HepG2 (cell line): Measurements from ENCODE around the gene HAUS1. TPM values are rescaled to one million over a fixed set of nuclear protein-coding genes. Genes with fewer than 3 reads are reported as not detected.

Experiments used
- ATAC-seq: fragments of 200-7000 bp; cut with Tn5 transposase; 3 replicates; pipeline ENCODE4 v1.9.1; 2020; ENCODE audit warnings: mild to moderate bottlenecking, moderate library complexity
- BruUV-seq: library from RNA; stranded (reverse); fragments of 400-500 nt; replicated peaks from 2 replicates; lab custom pipeline; 2021; lab: Mats Ljungman, UMichigan
- CTCF ChIA-PET: fragments of 300-600 bp; formaldehyde crosslinking; extraction: SDS; loops from one replicate; lab custom pipeline; 2021; ENCODE audit warnings: low total read pairs, inconsistent platforms, low intra/inter-chr PET ratio; lab: Yijun Ruan, JAX
- POLR2A ChIA-PET: fragments of 350-600 bp; sonication (Branson Sonifier 250); formaldehyde crosslinking; loops from one replicate; lab custom pipeline; 2020; ENCODE audit warnings: antibody characterized with exemption, inconsistent platforms; lab: Yijun Ruan, JAX
- DNase-seq: peaks from one replicate; pipeline ENCODE4 v3.0.0-alpha.2; 2015; ENCODE audit warnings: low spot score
- FAIRE-seq: peaks from 3 replicates; lab custom pipeline; 2011; peaks lifted over from hg19 to GRCh38; lab: Jason Lieb, UNC
- H2AFZ ChIP-seq: one replicate; pipeline ENCODE4 v1.6.1; 2011; ENCODE audit warnings: low read length, inconsistent platforms
- H3K27ac ChIP-seq: fragments of 300-600 bp; 3 replicates; pipeline ENCODE4 v1.8.0; 2011; ENCODE audit warnings: mixed run types, mild to moderate bottlenecking, mixed read lengths, low read length, inconsistent platforms; ENCODE audit not compliant: insufficient read depth; ENCODE audit errors: extremely low read length
- H3K27me3 ChIP-seq, 2 experiments: fragments of 200-600 bp in 1 of 2; 2 replicates in 1 of 2; 3 replicates in 1 of 2; pipeline versions ENCODE4 v1.6.0 to v1.8.0; 2011; ENCODE audit warnings: low read length in 2 of 2, mild to moderate bottlenecking in 2 of 2, moderate library complexity in 2 of 2, inconsistent platforms in 1 of 2; ENCODE audit not compliant: insufficient read depth in 2 of 2, control insufficient read depth in 1 of 2
- H3K36me3 ChIP-seq, 2 experiments: fragments of 200-600 bp in 1 of 2; replicated peaks in 1 of 2; 2 replicates in 1 of 2; 3 replicates in 1 of 2; pipeline versions ENCODE4 v1.5.1 to v1.8.0; 2011; ENCODE audit warnings: low read length in 2 of 2, inconsistent platforms in 1 of 2; ENCODE audit not compliant: insufficient read depth in 2 of 2, control insufficient read depth in 1 of 2
- H3K4me1 ChIP-seq: 2 replicates; pipeline ENCODE4 v1.5.1; 2012; ENCODE audit warnings: low read length, inconsistent platforms; ENCODE audit not compliant: insufficient read depth
- H3K4me2 ChIP-seq: 2 replicates; pipeline ENCODE4 v1.6.0; 2011; ENCODE audit warnings: low read depth, low read length, inconsistent platforms
- H3K4me3 ChIP-seq, 3 experiments: fragments of 200-600 bp in 1 of 3; sonication (generic), shearing (Covaris generic) in 1 of 3; replicated peaks in 1 of 3; 2 replicates each; pipeline ENCODE4 v1.5.1; 2011 to 2016; ENCODE audit warnings: low read length in 3 of 3, inconsistent platforms in 2 of 3, low read depth in 2 of 3, mild to moderate bottlenecking in 2 of 3, control low read depth in 1 of 3, mixed read lengths in 1 of 3; ENCODE audit not compliant: insufficient read depth in 1 of 3
- H3K79me2 ChIP-seq: one replicate; pipeline ENCODE4 v1.6.1; 2011; ENCODE audit warnings: low read length, inconsistent platforms; ENCODE audit not compliant: insufficient read depth
- H3K9ac ChIP-seq: 2 replicates; pipeline ENCODE4 v1.6.0; 2011; ENCODE audit warnings: mild to moderate bottlenecking, low read depth, low read length, inconsistent platforms; ENCODE audit not compliant: insufficient read depth
- H3K9me3 ChIP-seq: 2 replicates; pipeline ENCODE4 v1.5.1; 2012; ENCODE audit warnings: mild to moderate bottlenecking, low read length
- H4K20me1 ChIP-seq: 2 replicates; pipeline ENCODE4 v1.6.0; 2011; ENCODE audit warnings: inconsistent platforms, mild to moderate bottlenecking, low read length, moderate library complexity; ENCODE audit not compliant: insufficient read depth
- AGO1 ChIP-seq: fragments of 200-400 bp; formaldehyde crosslinking; IDR thresholded peaks from 2 replicates; pipeline ENCODE4 v1.6.1; 2017; ENCODE audit warnings: mild to moderate bottlenecking, low read depth, low read length, moderate library complexity; ENCODE audit not compliant: poor library complexity, severe bottlenecking
- GMEB2 ChIP-seq: IDR thresholded peaks from 2 replicates; pipeline ENCODE4 v1.6.1; 2016; ENCODE audit warnings: missing biosample characterization, missing genetic modification reagents, low read depth
- GPBP1L1 ChIP-seq: sonication (generic); formaldehyde crosslinking; IDR thresholded peaks from 2 replicates; pipeline ENCODE4 v1.5.0; 2020; ENCODE audit warnings: mild to moderate bottlenecking, missing genetic modification reagents
- SP140L ChIP-seq: sonication (generic); formaldehyde crosslinking; IDR thresholded peaks from 2 replicates; pipeline ENCODE4 v1.4.0; 2020; ENCODE audit warnings: missing genetic modification reagents, borderline replicate concordance
- TFDP2 ChIP-seq: sonication (generic); formaldehyde crosslinking; IDR thresholded peaks from 2 replicates; pipeline ENCODE4 v1.4.0; 2020; ENCODE audit warnings: missing genetic modification reagents
- ZFP37 ChIP-seq: sonication (generic); formaldehyde crosslinking; IDR thresholded peaks from 2 replicates; pipeline ENCODE4 v1.4.0; 2020; ENCODE audit warnings: missing genetic modification reagents, borderline replicate concordance
- ZNF383 ChIP-seq: sonication (generic); formaldehyde crosslinking; IDR thresholded peaks from 2 replicates; pipeline ENCODE4 v1.4.0; 2020; ENCODE audit warnings: missing genetic modification reagents, mild to moderate bottlenecking, borderline replicate concordance
- ZNF652 ChIP-seq: IDR thresholded peaks from 2 replicates; pipeline ENCODE4 v1.6.1; 2016; ENCODE audit warnings: low read depth, borderline replicate concordance
- ZNF710 ChIP-seq: sonication (generic); formaldehyde crosslinking; IDR thresholded peaks from 2 replicates; pipeline ENCODE4 v1.5.0; 2020; ENCODE audit warnings: mild to moderate bottlenecking, missing genetic modification reagents, borderline replicate concordance
- ZNF720 ChIP-seq: sonication (generic); formaldehyde crosslinking; IDR thresholded peaks from 2 replicates; pipeline ENCODE4 v1.4.0; 2020; ENCODE audit warnings: missing genetic modification reagents
- ZNF770 ChIP-seq: sonication (generic); formaldehyde crosslinking; IDR thresholded peaks from 2 replicates; pipeline ENCODE4 v1.5.0; 2020; ENCODE audit warnings: mild to moderate bottlenecking, missing genetic modification reagents
- WGBS: methylation state at CpG from one replicate; pipeline ENCODE4 v1.1.6; 2017; ENCODE audit warnings: low lambda C conversion rate; 5-methylcytosine and 5-hydroxymethylcytosine counted together
- in situ Hi-C: cut with HindIII; loops from 2 replicates; pipeline ENCODE4 v1.10.0; 2017; ENCODE audit warnings: low pct_unique_long_range_greater_than_20kb; ENCODE audit not compliant: extremely low pct_ligation_motif_present
- intact Hi-C: fragments of 100-400 bp; cut with micrococcal nuclease; formaldehyde crosslinking; loops from one replicate; pipeline ENCODE4 v1.10.0; 2022; ENCODE audit not compliant: unreplicated experiment
- polyA plus RNA-seq, 8 experiments: library from polyadenylated mRNA; depleted of rRNA in 3 of 8; stranded (reverse) in 7 of 8; unstranded in 1 of 8; fragments of >200 nt; fragmentation: Illumina TruSeq in 4 of 8; extraction: Trizol in 4 of 8; gene quantifications; 2 replicates each; pipeline versions ENCODE4 v1.2.1 to v1.2.3, GENCODE V29; 2011 to 2016; ENCODE audit warnings: low read depth in 4 of 8, missing spikeins in 1 of 8, mixed read lengths in 1 of 8; ENCODE audit not compliant: insufficient read depth in 1 of 8
- total RNA-seq, 5 experiments: library from RNA; depleted of rRNA; stranded (reverse); fragments of >200 nt; fragmentation: Illumina TruSeq; extraction: Trizol; gene quantifications; 2 replicates each; pipeline ENCODE4 v1.2.3, GENCODE V29; 2016; ENCODE audit warnings: low read depth in 1 of 5

The HAUS1 gene
- total and polyA plus RNA-seq, 2 of the 13 experiments (the other 11 are each of a cell fraction or from before 2014, with no cell fraction given), result 20.6 to 59.2 TPM

- H3K9ac ChIP-seq, result no peak overlapping the region
- H3K4me3 ChIP-seq, result no peak overlapping the region
- intact Hi-C loops (no loop called here), in situ Hi-C loops (no loop called here)
- ChIA-PET CTCF (no interaction called here), POLR2A (no interaction called here)
- BruUV-seq, result no TSS peak
- no peak overlapping the region for H3K4me2 ChIP-seq
- TF ChIP-seq SP140L (no peak), ZNF652 (CRISPR knock-in tag) (no peak), GPBP1L1 (CRISPR knock-in tag) (no peak), AGO1 (no peak), ZNF710 (CRISPR knock-in tag) (no peak), ZNF720 (CRISPR knock-in tag) (no peak), ZFP37 (CRISPR knock-in tag) (no peak), GMEB2 (CRISPR knock-in tag) (no peak), ZNF383 (CRISPR knock-in tag) (no peak), ZNF770 (CRISPR knock-in tag) (no peak), TFDP2 (CRISPR knock-in tag) (no peak)
- H3K9me3 ChIP-seq, result no peaks in the 10 kb centered on the region
- no peak overlapping the region for H3K27ac ChIP-seq
- H2AFZ ChIP-seq, result no peak overlapping the region
- H3K79me2 ChIP-seq, result peaks cover 3% of the 10 kb centered on the region
- ATAC-seq, result no peak
- H4K20me1 ChIP-seq, result no peaks in the 10 kb centered on the region
- no peaks in the 10 kb centered on the region for H3K27me3 ChIP-seq
- WGBS, result 96% methylated on average over 3 of the region's 3 CpGs
- DNase-seq, result no peak
- no peak for FAIRE-seq
- no peaks in the 10 kb centered on the region for H3K4me1 ChIP-seq
- no peaks in the 10 kb centered on the region; a peak in 1 of 5 replicates for H3K36me3 ChIP-seq
Measured at GRCh38 chr18:46110406-46110805, 6.2 kb downstream of the HAUS1 start.
